Naive thymus-derived CD8-positive, alpha-beta T cell (primary cell): ENCODE results near the gene TSPYL6. TPM values are rescaled to one million over a fixed set of nuclear protein-coding genes. Genes with fewer than 3 reads are reported as not detected.
"Not testable (repeated sequence)": the region's sequence is repeated elsewhere in the genome, so short reads cannot be mapped to it uniquely, and the experiment has no call there.

Source experiments
- ATAC-seq, 2 donors: fragments of 150-1000 bp; cut with Tn5 transposase in 1 of 2; sonication (Bioruptor Pico), chemical (Tn5 transposase) in 1 of 2; 1 replicate in 1 of 2; 2 replicates in 1 of 2; pipeline ENCODE4 v1.10.0; 2021; ENCODE audit warnings: mild to moderate bottlenecking in 2 of 2, moderate library complexity in 2 of 2
- POLR2A ChIA-PET: fragments of 350-600 bp; sonication (Branson Sonifier 250); formaldehyde crosslinking; loops from one replicate; lab custom pipeline; 2021; ENCODE audit warnings: antibody characterized with exemption; lab: Charles Lee
- DNase-seq, 10 donors: peaks; one replicate each; pipeline versions ENCODE4 v3.0.0 to v3.0.0-alpha.2; 2020 to 2022
- H3K27ac Mint-ChIP-seq, 10 donors: one replicate each; pipeline ENCODE4 v1.8.0; 2020 to 2022; ENCODE audit warnings: mild to moderate bottlenecking in 10 of 10, mixed read lengths in 10 of 10, moderate library complexity in 4 of 10, inconsistent platforms in 1 of 10
- H3K27me3 Mint-ChIP-seq, 5 donors: one replicate each; pipeline ENCODE4 v1.8.0; 2021 to 2022; ENCODE audit warnings: mixed read lengths in 5 of 5
- H3K36me3 Mint-ChIP-seq, 3 donors: one replicate each; pipeline ENCODE4 v1.8.0; 2020 to 2022; ENCODE audit warnings: mixed read lengths in 3 of 3, mild to moderate bottlenecking in 2 of 3, inconsistent platforms in 1 of 3
- H3K4me1 Mint-ChIP-seq, 4 donors: one replicate each; pipeline ENCODE4 v1.8.0; 2021 to 2022; ENCODE audit warnings: mixed read lengths in 4 of 4
- H3K4me3 Mint-ChIP-seq, 10 donors: one replicate each; pipeline ENCODE4 v1.8.0; 2020 to 2022; ENCODE audit warnings: mild to moderate bottlenecking in 10 of 10, mixed read lengths in 10 of 10, moderate library complexity in 6 of 10, inconsistent platforms in 1 of 10
- H3K9me3 Mint-ChIP-seq, 9 donors: one replicate each; pipeline ENCODE4 v1.8.0; 2020 to 2022; ENCODE audit warnings: mixed read lengths in 9 of 9, mild to moderate bottlenecking in 3 of 9, inconsistent platforms in 1 of 9, moderate library complexity in 1 of 9
- polyA plus RNA-seq, 3 donors: library from polyadenylated mRNA; unstranded; fragments of 300-500 nt; fragmentation: Illumina TruSeq; gene quantifications; one replicate each; pipeline ENCODE4 v1.2.3, GENCODE V29; 2021
- total RNA-seq, 8 experiments: library from RNA in 2 of 8; stranded (reverse) in 2 of 8; gene quantifications; one replicate each; pipeline ENCODE4 v1.2.3 and lab custom pipeline; 2021 to 2026

The TSPYL6 gene
- not detected for total RNA-seq
- not detected for polyA plus RNA-seq
- 0 reads per million in 6 experiments for total RNA-seq (lab: John Stamatoyannopoulos, UW)

DNA sequence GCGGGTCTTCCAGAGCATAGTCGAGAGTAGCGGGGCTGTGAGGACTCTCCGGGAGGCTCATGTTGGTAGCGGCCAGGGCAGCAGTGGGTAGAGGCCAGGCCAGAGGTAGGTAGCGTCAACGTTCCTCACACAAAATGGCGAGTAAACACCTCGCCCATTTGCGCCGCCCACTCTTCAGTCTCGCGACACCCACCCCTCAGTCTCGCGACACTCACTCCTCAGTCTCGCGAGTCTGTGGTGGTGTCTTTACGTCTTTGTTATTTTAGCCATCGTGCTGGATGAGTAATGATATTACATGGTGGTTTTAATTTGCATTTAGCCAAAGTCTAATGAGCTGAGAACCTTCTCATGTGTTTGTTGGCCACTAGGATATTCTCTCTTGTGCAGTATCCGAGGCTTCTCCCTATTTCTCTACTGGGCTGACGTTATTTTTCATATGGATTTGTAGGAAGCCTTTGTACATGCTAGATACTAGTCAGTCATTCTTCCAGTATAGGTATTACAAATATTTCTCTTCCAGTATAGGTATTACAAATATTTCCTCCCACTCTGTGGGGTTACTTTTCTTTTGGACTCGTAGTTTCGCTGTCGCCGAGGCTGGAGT, at the start of gene TSPYL6:
TSS of gene TSPYL6 (minus strand) at position 139 of the 604 bp plus-strand sequence. CDS start at position 61, 78 bp downstream.
- Mint-ChIP-seq H3K9me3 (peaks cover 0 to 8% (median 0%) of the 10 kb centered on the region in 9 donors), H3K4me3 (no peak within 1 kb of the TSS), H3K36me3 (peaks cover 7 to 41% (median 13%) of the 10 kb centered on the region in 3 donors), H3K4me1 (no peaks in the 10 kb centered on the region), H3K27ac (no peak within 1 kb of the TSS), H3K27me3 (no peaks in the 10 kb centered on the region)
- POLR2A ChIA-PET, result no interaction called here
- ATAC-seq, result no peak
- no peak for DNase-seq

DNA sequence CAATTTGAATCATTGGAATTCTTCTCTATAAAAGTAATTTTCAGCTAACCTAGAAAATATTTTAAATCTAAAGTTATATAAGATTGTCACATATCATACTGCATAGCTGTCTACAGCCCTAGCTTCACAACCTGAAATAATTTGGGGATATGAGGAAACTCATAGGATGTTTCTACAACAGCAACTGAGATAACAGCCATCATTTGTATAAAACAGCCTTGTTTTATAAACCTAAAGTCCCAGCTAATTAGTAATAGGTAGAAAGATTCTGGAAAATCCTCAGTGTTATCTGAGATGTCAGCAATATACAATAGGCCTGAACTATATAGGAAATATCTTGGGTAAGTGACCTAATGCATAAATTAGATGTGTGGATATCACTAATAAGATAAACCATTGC, 47.6 kb upstream of the TSPYL6 start:
- POLR2A ChIA-PET, result no interaction called here
- H3K9me3 Mint-ChIP-seq, result no peaks in the 10 kb centered on the region
- ATAC-seq (no peak), DNase-seq (no peak)
- no peak overlapping the region for H3K27ac Mint-ChIP-seq
- H3K27me3 Mint-ChIP-seq, result peaks cover 0 to 4% (median 3%) of the 10 kb centered on the region in 5 donors
- peaks cover 0 to 5% (median 0%) of the 10 kb centered on the region in 4 donors for H3K4me1 Mint-ChIP-seq
- H3K36me3 Mint-ChIP-seq, result peaks cover 0 to 4% (median 0%) of the 10 kb centered on the region in 3 donors
- no peak overlapping the region for H3K4me3 Mint-ChIP-seq

DNA sequence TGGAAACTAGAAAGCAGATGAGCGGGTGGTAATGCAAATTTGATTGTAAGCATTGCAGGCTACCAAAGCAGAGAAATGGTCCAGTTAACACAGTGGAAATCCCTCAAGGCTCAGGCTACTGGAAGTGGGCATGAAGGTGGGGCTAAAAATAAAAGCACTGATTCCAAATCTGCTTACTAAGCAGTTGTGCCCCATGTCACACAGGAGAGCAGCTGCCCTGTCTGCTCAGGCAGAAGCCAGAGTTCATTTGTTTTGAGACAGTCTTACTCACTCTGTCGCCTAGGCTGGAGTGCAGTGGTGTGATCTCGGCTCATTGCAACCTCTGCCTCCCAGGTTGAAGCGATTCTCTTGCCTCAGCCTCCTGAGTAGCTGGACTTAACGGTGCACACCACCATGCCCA, 42.5 kb upstream of the TSPYL6 start:
- Mint-ChIP-seq H3K36me3 (peaks cover 0 to 2% (median 0%) of the 10 kb centered on the region in 3 donors), H3K4me3 (no peak overlapping the region), H3K9me3 (no peaks in the 10 kb centered on the region), H3K27me3 (no peaks in the 10 kb centered on the region), H3K27ac (no peak overlapping the region), H3K4me1 (peaks cover 0 to 2% (median 0%) of the 10 kb centered on the region in 4 donors)
- POLR2A ChIA-PET, result no interaction called here
- DNase-seq, result no peak
- ATAC-seq, result no peak

DNA sequence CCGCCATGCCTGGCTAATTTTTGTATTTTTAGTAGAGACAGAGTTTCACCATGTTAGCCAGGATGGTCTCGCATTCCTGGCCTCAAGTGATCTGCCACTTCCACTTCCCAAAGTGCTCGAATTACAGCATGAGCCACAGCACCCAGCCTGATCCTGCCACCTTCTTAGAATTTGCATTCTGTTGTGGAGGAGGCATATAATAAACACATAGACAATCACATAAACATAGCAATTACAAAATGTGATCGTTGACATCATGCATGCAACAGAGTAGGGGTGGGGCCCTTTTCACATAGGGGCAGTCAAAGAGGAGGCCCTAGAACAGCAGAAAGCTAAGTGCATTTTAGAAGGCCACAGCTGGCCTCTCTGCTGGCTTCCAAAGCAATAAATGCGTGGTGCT, 39.9 kb upstream of the TSPYL6 start:
- H3K4me3 Mint-ChIP-seq, result no peak overlapping the region
- no peaks in the 10 kb centered on the region for H3K9me3 Mint-ChIP-seq
- peaks cover 0 to 2% (median 0%) of the 10 kb centered on the region in 4 donors for H3K4me1 Mint-ChIP-seq
- no peaks in the 10 kb centered on the region for H3K36me3 Mint-ChIP-seq
- no peak for DNase-seq
- H3K27ac Mint-ChIP-seq, result no peak overlapping the region
- H3K27me3 Mint-ChIP-seq, result no peaks in the 10 kb centered on the region
- no peak for ATAC-seq
- POLR2A ChIA-PET, result no interaction called here

DNA sequence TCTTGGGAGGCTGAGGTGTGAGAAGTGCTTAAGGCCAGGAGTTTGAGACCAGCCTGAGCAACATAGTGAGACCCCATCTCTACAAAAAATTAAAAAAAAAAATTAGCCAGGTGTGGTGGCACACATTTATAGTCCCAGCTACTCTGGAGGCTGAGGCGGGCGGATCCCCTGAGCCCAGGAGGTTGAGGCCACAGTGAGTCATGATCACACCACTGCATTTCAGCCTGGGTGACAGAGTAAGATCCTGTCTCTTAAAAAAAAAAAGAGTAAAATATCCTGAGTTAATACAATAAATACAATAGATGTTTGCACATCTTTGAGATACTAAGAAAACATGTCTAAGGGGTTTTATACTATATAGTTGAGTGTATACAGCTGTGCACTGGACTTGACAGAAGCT, 38.6 kb upstream of the TSPYL6 start:
- POLR2A ChIA-PET, H3K36me3 Mint-ChIP-seq, ATAC-seq: not testable (repeated sequence)

DNA sequence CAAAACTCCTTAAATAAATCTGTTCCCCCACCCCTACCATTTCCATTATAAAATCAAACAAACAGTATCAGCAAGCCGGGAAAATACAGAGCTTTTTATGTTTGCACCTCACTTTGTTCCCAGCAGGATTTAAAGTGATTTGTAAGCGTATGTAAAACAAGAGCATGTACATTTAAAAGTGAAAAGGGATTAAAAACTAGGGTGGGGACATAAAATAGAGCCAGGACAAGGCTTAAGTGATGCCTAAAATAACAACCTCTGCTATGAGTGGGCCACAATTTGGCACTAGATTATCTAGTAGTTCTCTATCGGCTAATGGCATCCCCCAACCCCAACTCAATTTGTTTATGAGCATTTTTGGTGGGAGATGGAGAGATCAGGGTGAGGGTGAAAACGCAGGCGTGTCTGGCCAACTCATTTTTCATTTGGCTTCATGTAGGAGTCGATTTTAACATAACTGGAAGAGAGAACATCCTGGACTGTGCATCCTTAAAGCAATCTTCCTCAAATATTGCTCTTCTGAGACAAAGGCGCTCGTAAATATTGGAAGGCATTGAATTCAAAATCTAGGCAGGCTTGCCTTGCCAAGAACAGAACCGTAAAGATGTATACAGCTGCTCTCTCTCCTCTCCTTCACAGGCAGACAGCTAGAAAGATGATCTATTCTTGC, 34.5 kb upstream of the TSPYL6 start:
- H3K4me3 Mint-ChIP-seq, result no peak overlapping the region
- ATAC-seq, result no peak
- POLR2A ChIA-PET, result no interaction called here
- H3K4me1 Mint-ChIP-seq, result peaks cover 0 to 2% (median 0%) of the 10 kb centered on the region in 4 donors
- H3K27me3 Mint-ChIP-seq, result peaks cover 0 to 3% (median 0%) of the 10 kb centered on the region in 5 donors
- peaks cover 0 to 4% (median 0%) of the 10 kb centered on the region in 9 donors for H3K9me3 Mint-ChIP-seq
- no peak overlapping the region for H3K27ac Mint-ChIP-seq
- H3K36me3 Mint-ChIP-seq, result peaks cover 2 to 4% (median 4%) of the 10 kb centered on the region in 3 donors
- DNase-seq, result no peak

More for the DNA sequence above, 38.6 kb upstream of the TSPYL6 start:
- not testable (repeated sequence) for H3K4me1 Mint-ChIP-seq, DNase-seq, H3K27me3 Mint-ChIP-seq, H3K9me3 Mint-ChIP-seq, H3K27ac Mint-ChIP-seq, H3K4me3 Mint-ChIP-seq

DNA sequence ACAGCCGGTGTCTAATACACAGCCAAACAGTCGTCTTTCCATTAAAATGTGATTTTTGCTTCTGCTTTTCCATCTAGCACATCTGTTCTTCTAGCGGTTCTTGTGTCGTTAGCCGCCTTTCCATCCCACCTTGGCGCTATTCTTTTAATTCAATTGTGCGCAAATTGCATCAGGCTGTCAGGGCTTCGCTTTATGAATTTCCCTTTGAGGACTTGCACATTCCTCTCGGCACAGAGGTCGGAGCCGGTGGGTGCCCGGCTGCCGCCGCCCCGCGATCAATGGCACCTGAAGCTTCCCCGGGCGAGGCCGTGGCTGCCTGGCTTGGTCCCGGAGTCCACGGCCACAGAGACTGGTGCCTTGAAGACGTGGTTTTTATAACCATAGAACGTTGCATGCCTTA, 33.9 kb upstream of the TSPYL6 start:
- Mint-ChIP-seq H3K4me1 (peaks cover 0 to 2% (median 0%) of the 10 kb centered on the region in 4 donors), H3K27ac (no peak overlapping the region), H3K36me3 (peaks cover 8% of the 10 kb centered on the region in 3 donors), H3K4me3 (no peak overlapping the region), H3K27me3 (peaks cover 0 to 6% (median 0%) of the 10 kb centered on the region in 5 donors), H3K9me3 (peaks cover 0 to 9% (median 0%) of the 10 kb centered on the region in 9 donors)
- no peak for ATAC-seq
- POLR2A ChIA-PET, result no interaction called here
- DNase-seq, result no peak

DNA sequence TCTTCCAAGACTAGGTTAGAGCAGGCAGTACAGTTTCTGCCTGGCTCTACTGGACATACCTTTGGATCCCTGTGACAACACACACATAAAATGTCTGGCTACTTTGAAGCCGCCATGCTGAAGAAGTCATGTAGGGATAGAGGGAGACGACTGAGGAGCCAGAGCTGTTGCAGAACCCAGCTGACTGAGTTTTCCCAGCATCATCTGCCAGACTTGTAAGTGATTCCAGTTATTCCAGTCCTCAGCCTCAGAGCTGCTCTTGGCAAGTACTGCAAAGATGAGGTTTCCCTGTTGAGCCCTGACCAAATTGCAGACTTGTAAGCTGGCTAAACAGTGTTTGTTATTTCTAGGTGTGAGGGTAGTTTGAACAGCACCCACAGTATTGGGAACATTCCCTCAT, 31.5 kb upstream of the TSPYL6 start:
- ATAC-seq (no peak), DNase-seq (no peak)
- peaks cover 0 to 9% (median 0%) of the 10 kb centered on the region in 9 donors for H3K9me3 Mint-ChIP-seq
- POLR2A ChIA-PET, result no interaction called here
- peaks cover 0 to 6% (median 0%) of the 10 kb centered on the region in 5 donors for H3K27me3 Mint-ChIP-seq
- peaks cover 8 to 14% (median 8%) of the 10 kb centered on the region in 3 donors for H3K36me3 Mint-ChIP-seq
- H3K27ac Mint-ChIP-seq, result no peak overlapping the region
- H3K4me3 Mint-ChIP-seq, result no peak overlapping the region
- H3K4me1 Mint-ChIP-seq, result peaks cover 0 to 2% (median 1%) of the 10 kb centered on the region in 4 donors

DNA sequence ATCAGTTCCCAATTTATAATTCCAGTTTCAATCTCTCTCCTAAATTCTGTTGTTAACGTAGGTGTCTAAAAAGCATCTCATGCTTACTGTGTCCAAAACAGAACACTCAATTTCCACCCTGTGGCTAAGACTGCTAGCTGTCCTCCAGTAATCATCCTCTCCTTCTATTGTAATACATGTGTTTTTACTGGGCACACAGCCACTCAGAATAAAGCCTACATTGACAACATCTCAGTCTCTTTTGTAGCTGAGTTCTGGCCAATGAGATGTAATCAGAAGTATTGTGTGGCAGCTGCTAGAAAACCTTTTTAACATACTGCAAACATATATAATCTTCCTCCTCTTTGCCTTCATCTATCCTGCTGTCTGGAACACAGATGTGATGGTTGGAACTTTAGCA, 29.4 kb upstream of the TSPYL6 start:
- peaks cover 0 to 8% (median 5%) of the 10 kb centered on the region in 4 donors for H3K4me1 Mint-ChIP-seq

DNA sequence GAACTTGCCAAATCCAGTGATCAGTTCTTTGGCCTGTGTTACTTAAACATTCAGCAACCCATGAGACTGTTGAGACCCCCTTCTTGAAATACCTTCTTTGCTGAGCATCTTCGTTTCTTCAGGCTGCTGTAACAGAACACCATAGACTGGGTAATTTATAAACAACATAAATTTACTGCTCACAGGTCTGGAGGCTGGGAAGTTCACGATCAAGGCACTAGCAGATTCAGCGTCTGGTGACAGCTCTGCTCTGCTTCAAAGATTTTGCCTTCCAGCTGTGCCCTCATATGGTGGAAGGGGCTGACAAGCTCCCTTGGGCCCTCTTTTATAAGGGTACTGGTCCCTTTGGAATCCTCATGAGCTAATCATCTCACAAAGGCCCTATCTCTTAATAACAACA, 28.8 kb upstream of the TSPYL6 start:
- no peak for ATAC-seq

More for the DNA sequence above, 29.4 kb upstream of the TSPYL6 start:
- no peak for ATAC-seq
- peaks cover 0 to 9% (median 0%) of the 10 kb centered on the region in 9 donors for H3K9me3 Mint-ChIP-seq
- DNase-seq, result no peak
- peaks cover 8 to 14% (median 8%) of the 10 kb centered on the region in 3 donors for H3K36me3 Mint-ChIP-seq
- POLR2A ChIA-PET, result no interaction called here
- H3K4me3 Mint-ChIP-seq, result no peak overlapping the region
- H3K27ac Mint-ChIP-seq, result no peak overlapping the region
- peaks cover 0 to 6% (median 0%) of the 10 kb centered on the region in 5 donors for H3K27me3 Mint-ChIP-seq

DNA sequence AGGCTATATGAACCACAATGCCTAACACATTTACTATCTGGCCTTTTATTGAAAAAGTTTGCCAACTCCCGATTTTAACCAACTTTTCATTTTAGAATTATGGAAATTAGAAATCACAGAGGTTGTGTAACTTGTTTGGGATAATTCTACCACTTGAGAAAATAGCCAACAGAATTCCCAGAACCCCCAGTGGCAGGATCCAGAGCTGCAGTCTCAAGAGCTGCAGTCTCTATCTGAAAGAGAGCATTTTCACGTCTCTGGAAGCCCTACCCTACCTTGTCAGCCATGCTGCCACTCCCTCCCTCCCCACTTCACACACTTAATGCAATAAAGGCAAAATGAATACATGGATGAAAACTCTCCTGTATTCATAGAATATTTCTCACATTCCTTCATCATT, 23.4 kb upstream of the TSPYL6 start:
- DNase-seq (no peak), ATAC-seq (no peak)
- peaks cover 0 to 1% (median 0%) of the 10 kb centered on the region in 3 donors for H3K36me3 Mint-ChIP-seq
- no peaks in the 10 kb centered on the region for H3K27me3 Mint-ChIP-seq
- POLR2A ChIA-PET, result no interaction called here
- H3K9me3 Mint-ChIP-seq, result no peaks in the 10 kb centered on the region
- H3K4me3 Mint-ChIP-seq, result no peak overlapping the region
- peaks cover 0 to 6% (median 5%) of the 10 kb centered on the region in 4 donors for H3K4me1 Mint-ChIP-seq
- H3K27ac Mint-ChIP-seq, result no peak overlapping the region

More for the DNA sequence above, 28.8 kb upstream of the TSPYL6 start:
- POLR2A ChIA-PET, result no interaction called here
- H3K9me3 Mint-ChIP-seq, result peaks cover 0 to 9% (median 0%) of the 10 kb centered on the region in 9 donors
- no peak overlapping the region for H3K27ac Mint-ChIP-seq
- peaks cover 0 to 6% (median 5%) of the 10 kb centered on the region in 4 donors for H3K4me1 Mint-ChIP-seq
- DNase-seq, result no peak
- peaks cover 0 to 6% (median 0%) of the 10 kb centered on the region in 5 donors for H3K27me3 Mint-ChIP-seq
- H3K4me3 Mint-ChIP-seq, result no peak overlapping the region
- H3K36me3 Mint-ChIP-seq, result peaks cover 8 to 14% (median 8%) of the 10 kb centered on the region in 3 donors

DNA sequence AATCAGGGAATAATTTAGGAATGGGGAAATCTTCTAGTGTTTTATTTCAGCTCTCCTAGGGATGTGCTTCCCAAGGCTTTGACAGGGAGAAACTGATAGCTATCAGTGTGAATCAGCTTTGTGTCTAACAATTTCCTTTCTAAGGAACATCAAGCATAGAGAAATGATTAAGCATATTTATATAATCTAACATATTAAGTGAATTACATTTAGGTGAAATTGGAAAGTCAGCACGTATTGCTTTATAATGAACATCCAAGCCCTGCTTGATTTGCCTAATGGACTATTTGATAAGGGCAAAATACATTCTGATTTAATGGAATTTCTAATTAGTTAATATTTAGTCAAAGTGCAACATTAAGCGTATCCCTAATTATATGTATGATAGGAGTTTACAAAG, 19.5 kb upstream of the TSPYL6 start:
- H3K27me3 Mint-ChIP-seq, result no peaks in the 10 kb centered on the region
- no peak overlapping the region for H3K27ac Mint-ChIP-seq
- H3K9me3 Mint-ChIP-seq, result peaks cover 0 to 5% (median 0%) of the 10 kb centered on the region in 9 donors
- H3K36me3 Mint-ChIP-seq, result peaks cover 10 to 13% (median 12%) of the 10 kb centered on the region in 3 donors
- H3K4me1 Mint-ChIP-seq, result peaks cover 0 to 18% (median 6%) of the 10 kb centered on the region in 4 donors
- POLR2A ChIA-PET, result no interaction called here
- DNase-seq, result no peak
- ATAC-seq, result no peak
- H3K4me3 Mint-ChIP-seq, result no peak overlapping the region

DNA sequence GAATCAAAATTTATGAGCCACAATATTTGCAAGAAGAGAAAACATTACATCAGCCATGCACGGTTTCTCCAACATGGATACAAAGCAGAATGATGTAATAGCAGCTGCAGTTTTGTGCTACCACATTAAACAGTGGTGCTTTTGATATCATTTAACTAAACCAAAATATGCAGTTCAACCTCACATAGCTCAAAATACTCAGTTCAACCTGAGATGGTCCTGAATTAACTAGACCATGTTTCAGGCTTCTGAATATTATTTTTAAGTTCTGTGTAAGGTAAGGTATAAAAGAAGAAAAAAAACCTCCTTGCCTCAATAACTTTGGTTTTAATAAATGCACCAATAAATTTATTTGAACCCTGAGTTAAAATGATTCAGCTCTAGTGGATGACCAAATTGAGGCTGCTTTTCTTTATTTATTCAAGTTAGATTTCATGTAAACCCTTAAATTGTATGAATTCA, 18.8 kb upstream of the TSPYL6 start:
- ATAC-seq, result no peak
- H3K9me3 Mint-ChIP-seq, result peaks cover 0 to 5% (median 0%) of the 10 kb centered on the region in 9 donors
- no peak for DNase-seq
- no peak overlapping the region for H3K27ac Mint-ChIP-seq
- H3K36me3 Mint-ChIP-seq, result peaks cover 10 to 13% (median 12%) of the 10 kb centered on the region in 3 donors
- no peaks in the 10 kb centered on the region for H3K27me3 Mint-ChIP-seq
- no peak overlapping the region for H3K4me3 Mint-ChIP-seq
- POLR2A ChIA-PET, result no interaction called here
- peaks cover 0 to 18% (median 6%) of the 10 kb centered on the region in 4 donors for H3K4me1 Mint-ChIP-seq
